Measurements from ENCODE around the gene OPCML. TPM values are rescaled to one million over a fixed set of nuclear protein-coding genes. Genes with fewer than 3 reads are reported as not detected.

OPCML gene
- total and polyA plus RNA-seq, 5 donors, result 0.14 to 2.8 (median 1.1) TPM

DNA sequence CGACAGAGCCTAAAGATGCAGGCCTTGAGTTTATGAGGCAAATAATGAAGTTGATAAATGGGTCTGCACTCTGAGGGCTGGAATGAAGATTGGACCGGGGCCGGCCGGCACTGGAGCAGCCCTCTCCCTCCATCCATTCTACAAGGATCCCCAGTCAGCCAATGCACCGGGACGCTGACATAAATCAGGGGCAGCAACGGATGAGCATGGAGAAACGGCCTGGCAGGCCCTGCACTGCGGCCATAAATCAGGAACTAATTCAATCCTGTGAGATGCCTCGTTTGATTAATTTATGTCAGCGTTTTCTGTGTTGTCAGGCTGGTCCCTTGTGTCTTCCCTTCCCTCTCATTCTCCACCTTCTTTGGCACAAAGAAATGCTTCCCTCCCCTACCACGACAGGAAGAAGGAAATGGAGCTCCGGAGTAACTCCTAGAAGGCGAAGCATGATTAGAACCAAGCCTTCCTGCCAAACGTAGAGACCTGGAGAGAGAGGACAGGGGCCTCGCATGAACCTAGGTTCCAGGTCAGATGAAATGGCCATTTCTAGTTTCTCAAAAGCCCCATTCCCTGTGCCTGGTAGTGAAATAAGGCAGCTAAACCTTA is 358.4 kb downstream of the OPCML start:
- DNase-seq (no peak), ATAC-seq (peak; percentile 50 to 88)
- Histone ChIP-seq H3K9me3 (ENCODE audit: control insufficient read depth, low read length) (no peaks in the 10 kb centered on the region), H3K4me1 (ENCODE audit: control insufficient read depth, insufficient read depth, low read length) (no peaks in the 10 kb centered on the region), H3K4me3 (ENCODE audit: low read length) (no peak overlapping the region), H3K27ac (ENCODE audit: low read length) (no peak overlapping the region), H3K27me3 (ENCODE audit: control insufficient read depth, insufficient read depth) (no peaks in the 10 kb centered on the region)
- intact Hi-C loops (cut with DNase I), result no loop called here
- WGBS, result 62% methylated on average over 16 of the region's 16 CpGs

DNA sequence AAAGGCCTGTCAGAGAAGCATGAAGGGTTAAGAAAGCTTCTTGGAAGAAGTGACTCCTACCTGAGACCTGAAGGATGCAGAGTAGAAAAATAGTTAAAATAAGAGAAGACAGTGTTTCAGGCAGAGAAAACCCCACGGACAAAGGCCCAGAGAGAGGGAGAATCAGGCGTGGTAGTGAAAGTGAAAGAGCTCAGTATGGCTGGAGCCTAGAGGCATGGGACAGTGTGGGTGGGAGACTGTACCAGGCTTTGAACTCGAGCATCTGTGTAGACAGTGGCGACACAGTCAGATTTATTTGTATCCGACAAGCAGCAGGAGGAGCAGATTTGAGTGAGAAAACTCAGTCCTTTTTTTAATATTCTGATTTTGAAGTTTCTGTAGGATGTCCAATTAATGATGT is 360.0 kb downstream of the OPCML start:
- no peak for DNase-seq
- no peak overlapping the region for H3K27ac ChIP-seq (ENCODE audit: low read length)
- no peak overlapping the region for H3K4me3 ChIP-seq (ENCODE audit: low read length)
- WGBS, result 69% methylated on average over 5 of the region's 5 CpGs
- H3K4me1 ChIP-seq (ENCODE audit: control insufficient read depth, insufficient read depth, low read length), result no peaks in the 10 kb centered on the region
- ATAC-seq, result peak in 1 of 2 donors; percentile 53
- H3K27me3 ChIP-seq (ENCODE audit: control insufficient read depth, insufficient read depth), result no peaks in the 10 kb centered on the region
- intact Hi-C loops (cut with DNase I), result no loop called here
- H3K9me3 ChIP-seq (ENCODE audit: control insufficient read depth, low read length), result no peaks in the 10 kb centered on the region

DNA sequence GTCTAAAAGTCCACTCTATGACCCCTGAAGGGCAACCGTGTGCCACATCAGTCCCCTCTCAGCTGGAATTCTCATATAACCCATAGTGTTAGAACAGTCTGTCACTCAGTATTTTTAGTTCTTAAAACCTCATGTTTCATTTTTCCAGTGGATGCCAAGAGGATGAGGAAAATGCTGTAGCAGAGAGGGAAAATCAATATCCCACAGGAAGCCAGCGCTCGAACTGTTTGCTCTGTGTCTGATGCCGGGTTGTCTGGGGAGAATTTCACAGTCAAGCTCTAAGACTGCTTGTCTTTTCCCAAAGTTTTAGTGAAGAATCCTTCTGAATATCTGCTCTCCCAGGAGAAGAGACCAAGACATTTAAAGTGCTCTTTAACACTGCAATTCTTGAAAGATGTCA is 360.9 kb downstream of the OPCML start:
- H3K27ac ChIP-seq (ENCODE audit: low read length), result no peak overlapping the region
- no peaks in the 10 kb centered on the region for H3K9me3 ChIP-seq (ENCODE audit: control insufficient read depth, low read length)
- H3K27me3 ChIP-seq (ENCODE audit: control insufficient read depth, insufficient read depth), result no peaks in the 10 kb centered on the region
- WGBS, result 79% methylated on average over 4 of the region's 4 CpGs
- H3K4me1 ChIP-seq (ENCODE audit: control insufficient read depth, insufficient read depth, low read length), result no peaks in the 10 kb centered on the region
- intact Hi-C loops (cut with DNase I), result no loop called here
- DNase-seq (no peak), ATAC-seq (no peak)
- H3K4me3 ChIP-seq (ENCODE audit: low read length), result no peak overlapping the region

DNA sequence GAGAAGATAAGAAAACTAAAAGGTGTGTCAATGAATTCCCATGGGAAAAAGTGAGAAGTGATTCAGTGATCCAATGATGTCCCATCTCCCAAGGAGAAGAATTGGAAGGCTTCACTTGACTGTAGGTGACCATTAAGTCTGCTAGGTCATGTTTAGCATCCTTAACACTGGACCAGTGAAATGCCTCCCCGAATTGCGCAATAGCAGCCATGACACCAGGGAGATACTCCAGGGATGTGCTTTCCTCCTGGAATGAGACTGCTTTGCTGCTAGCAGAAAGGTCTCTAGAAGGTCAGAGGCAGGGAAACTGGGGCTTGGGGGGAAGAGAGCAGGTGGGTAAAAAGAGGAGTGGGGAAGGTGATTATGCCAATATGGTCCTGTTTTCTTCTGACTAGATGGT is 364.3 kb downstream of the OPCML start:
- intact Hi-C loops (cut with DNase I), result no loop called here
- no peaks in the 10 kb centered on the region for H3K9me3 ChIP-seq (ENCODE audit: control insufficient read depth, low read length)
- no peak overlapping the region for H3K4me3 ChIP-seq (ENCODE audit: low read length)
- ATAC-seq (no peak), DNase-seq (no peak)
- H3K27me3 ChIP-seq (ENCODE audit: control insufficient read depth, insufficient read depth), result no peaks in the 10 kb centered on the region
- WGBS, result 98% methylated on average over 2 of the region's 2 CpGs
- H3K27ac ChIP-seq (ENCODE audit: low read length), result no peak overlapping the region
- H3K4me1 ChIP-seq (ENCODE audit: control insufficient read depth, insufficient read depth, low read length), result no peaks in the 10 kb centered on the region

DNA sequence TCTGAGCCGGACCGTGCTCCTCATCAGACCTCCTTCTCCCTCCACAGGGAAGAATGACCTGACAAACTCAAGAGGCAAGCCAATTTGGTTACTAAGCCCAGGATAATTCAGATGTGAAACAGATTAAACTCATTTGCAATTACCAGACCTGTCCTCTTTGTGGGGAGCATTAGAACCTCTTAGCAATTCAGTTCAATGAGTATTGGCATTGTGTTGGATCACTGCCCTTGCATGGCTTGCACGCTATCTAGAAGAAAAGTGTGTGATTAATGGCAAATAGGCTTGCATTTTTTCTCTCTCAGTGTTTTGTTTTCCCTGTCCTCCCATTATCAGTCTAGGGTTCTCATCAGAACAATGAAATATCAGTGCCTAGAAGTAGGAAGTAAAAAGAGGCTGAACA is 365.6 kb downstream of the OPCML start:
- H3K27me3 ChIP-seq (ENCODE audit: control insufficient read depth, insufficient read depth), result no peaks in the 10 kb centered on the region
- no peak overlapping the region for H3K27ac ChIP-seq (ENCODE audit: low read length)
- no peak overlapping the region for H3K4me3 ChIP-seq (ENCODE audit: low read length)
- no peaks in the 10 kb centered on the region for H3K4me1 ChIP-seq (ENCODE audit: control insufficient read depth, insufficient read depth, low read length)
- 85% methylated on average over 3 of the region's 3 CpGs for WGBS
- ATAC-seq (no peak), DNase-seq (no peak)
- no peaks in the 10 kb centered on the region for H3K9me3 ChIP-seq (ENCODE audit: control insufficient read depth, low read length)
- intact Hi-C loops (cut with DNase I), result no loop called here

DNA sequence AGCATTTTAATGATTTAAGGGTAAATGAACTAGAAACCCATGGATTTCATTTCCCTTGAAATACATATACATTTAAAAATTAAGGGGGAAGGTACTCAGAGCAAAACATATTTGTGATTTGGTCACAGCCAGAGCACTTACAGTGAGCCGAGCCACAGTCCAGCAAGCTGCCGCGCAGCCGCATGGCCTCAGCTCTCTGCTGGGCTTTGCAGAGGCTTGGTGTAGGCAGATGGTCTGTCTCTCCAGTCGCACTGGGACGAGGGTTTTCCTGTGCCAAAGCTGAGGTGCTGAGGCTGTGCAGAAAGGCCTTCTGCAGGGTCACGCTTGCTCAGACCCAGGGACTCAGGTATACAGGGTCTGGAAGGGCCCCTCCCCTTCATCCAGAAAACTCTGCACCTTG is 367.3 kb downstream of the OPCML start:
- H3K9me3 ChIP-seq (ENCODE audit: control insufficient read depth, low read length), result no peaks in the 10 kb centered on the region
- H3K27ac ChIP-seq (ENCODE audit: low read length), result no peak overlapping the region
- H3K4me3 ChIP-seq (ENCODE audit: low read length), result no peak overlapping the region
- 68% methylated on average over 7 of the region's 7 CpGs for WGBS
- DNase-seq (no peak), ATAC-seq (no peak)
- H3K4me1 ChIP-seq (ENCODE audit: control insufficient read depth, insufficient read depth, low read length), result no peaks in the 10 kb centered on the region
- intact Hi-C loops (cut with DNase I), result loop anchor here in 2 of 4 donors (5.0 kb wide), 1 partner anchor 83 kb away; no protein-coding TSS in a partner anchor
- H3K27me3 ChIP-seq (ENCODE audit: control insufficient read depth, insufficient read depth), result no peaks in the 10 kb centered on the region

DNA sequence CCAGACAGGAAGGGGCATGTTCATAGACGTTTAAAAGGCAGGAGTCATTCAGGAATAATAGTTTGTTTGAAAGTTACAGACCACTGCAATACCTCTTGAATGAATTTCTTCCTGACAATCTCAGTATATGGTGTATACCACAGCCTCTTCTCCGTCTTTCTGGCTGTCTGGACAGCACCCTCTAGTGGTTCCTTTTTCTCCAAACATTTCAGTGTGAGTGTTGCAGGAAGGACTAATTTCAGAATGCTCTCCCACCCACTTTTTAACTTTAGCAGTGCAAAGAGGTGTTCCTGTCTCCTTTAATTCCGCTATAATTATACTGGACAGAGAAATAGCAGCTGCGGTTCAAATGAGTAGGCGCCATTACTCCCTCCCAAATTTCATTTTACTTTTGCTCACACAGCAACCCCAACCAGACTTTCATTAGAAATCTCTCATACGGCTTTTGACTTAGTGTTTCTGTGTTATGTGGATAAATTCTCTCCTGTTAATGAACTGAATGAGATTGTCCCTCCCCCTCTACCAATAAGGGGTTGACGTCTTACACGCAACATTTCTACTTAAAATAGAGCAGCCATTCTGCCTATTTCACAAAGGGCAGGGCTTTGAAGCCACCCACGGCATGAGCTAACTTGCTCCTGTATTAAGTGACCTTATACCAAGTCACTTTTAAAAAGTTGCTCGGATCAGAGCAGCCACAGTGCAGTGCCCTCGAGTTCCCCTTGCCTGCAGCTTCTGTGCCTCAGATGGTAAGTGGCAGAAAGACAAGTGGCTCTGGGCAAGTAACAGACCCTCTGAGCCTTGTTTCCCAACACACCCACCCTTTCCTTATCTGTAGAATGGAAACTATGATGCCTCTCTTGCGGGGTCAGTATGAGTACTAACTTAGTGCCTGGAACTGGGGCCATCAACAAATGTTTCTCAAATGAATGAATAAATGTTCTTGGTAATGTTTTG is 368.6 kb downstream of the OPCML start:
- no peak overlapping the region for H3K27ac ChIP-seq (ENCODE audit: low read length)
- no peaks in the 10 kb centered on the region for H3K4me1 ChIP-seq (ENCODE audit: control insufficient read depth, insufficient read depth, low read length)
- H3K27me3 ChIP-seq (ENCODE audit: control insufficient read depth, insufficient read depth), result no peaks in the 10 kb centered on the region
- no peak overlapping the region for H3K4me3 ChIP-seq (ENCODE audit: low read length)
- DNase-seq (no peak), ATAC-seq (peak; percentile 78 to 90)
- intact Hi-C loops (cut with DNase I), result loop anchor here in 2 of 4 donors (5.0 kb wide), 1 partner anchor 81 kb away; no protein-coding TSS in a partner anchor
- 28% methylated on average over 12 of the region's 12 CpGs for WGBS
- H3K9me3 ChIP-seq (ENCODE audit: control insufficient read depth, low read length), result no peaks in the 10 kb centered on the region

DNA sequence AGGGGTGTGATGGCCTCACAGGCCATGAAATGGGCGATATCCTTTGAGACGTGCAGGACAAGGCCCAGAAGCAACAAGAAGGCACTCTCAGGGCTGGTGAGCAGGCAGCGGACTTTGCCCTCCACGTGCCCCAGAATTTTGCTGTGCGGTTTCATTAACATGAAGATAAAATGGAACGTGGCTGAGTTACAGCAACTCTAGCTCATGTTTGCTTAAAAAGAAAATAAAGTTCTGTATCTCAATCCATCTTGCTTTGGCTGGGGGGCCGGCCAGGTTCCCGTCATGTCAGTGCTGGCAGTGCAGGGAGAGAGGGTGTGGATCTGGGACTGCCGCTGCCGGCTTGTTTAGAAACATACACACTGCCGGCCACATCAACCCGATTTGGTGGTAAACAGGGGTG is 370.1 kb downstream of the OPCML start:
- no peaks in the 10 kb centered on the region for H3K4me1 ChIP-seq (ENCODE audit: control insufficient read depth, insufficient read depth, low read length)
- H3K4me3 ChIP-seq (ENCODE audit: low read length), result no peak overlapping the region
- no peak overlapping the region for H3K27ac ChIP-seq (ENCODE audit: low read length)
- intact Hi-C loops (cut with DNase I), result loop anchor here in 2 of 4 donors (5.0 kb wide), 1 partner anchor 80 kb away; no protein-coding TSS in a partner anchor
- WGBS, result 73% methylated on average over 12 of the region's 12 CpGs
- H3K27me3 ChIP-seq (ENCODE audit: control insufficient read depth, insufficient read depth), result no peaks in the 10 kb centered on the region
- H3K9me3 ChIP-seq (ENCODE audit: control insufficient read depth, low read length), result no peaks in the 10 kb centered on the region
- ATAC-seq (no peak), DNase-seq (peak in 1 of 3 donors; percentile 42)

DNA sequence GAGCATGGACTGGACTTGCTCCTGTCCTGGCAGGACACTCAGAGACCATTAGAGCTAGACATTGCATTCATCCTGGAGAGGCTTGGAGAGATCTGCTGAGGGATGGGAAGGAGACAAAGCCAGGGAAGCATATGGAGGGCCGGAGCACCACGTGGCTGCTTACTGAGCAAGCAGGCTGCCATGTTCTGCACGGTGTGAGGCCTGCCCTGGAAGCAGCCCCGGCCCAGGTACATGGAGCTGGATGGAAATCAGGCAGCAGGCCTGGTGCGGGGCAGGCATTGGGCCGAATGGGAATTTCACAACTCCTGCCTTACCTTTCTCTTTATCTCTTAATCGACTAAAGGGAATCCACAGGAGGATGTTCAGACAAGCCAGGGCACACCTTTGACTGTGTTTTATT is 371.5 kb downstream of the OPCML start:
- H3K4me1 ChIP-seq (ENCODE audit: control insufficient read depth, insufficient read depth, low read length), result no peaks in the 10 kb centered on the region
- no peaks in the 10 kb centered on the region for H3K9me3 ChIP-seq (ENCODE audit: control insufficient read depth, low read length)
- WGBS, result 80% methylated on average over 7 of the region's 7 CpGs
- intact Hi-C loops (cut with DNase I), result loop anchor here in 2 of 4 donors (5.0 kb wide), 1 partner anchor 78 kb away; no protein-coding TSS in a partner anchor
- DNase-seq, result no peak
- ATAC-seq, result no peak
- no peak overlapping the region for H3K27ac ChIP-seq (ENCODE audit: low read length)
- no peak overlapping the region for H3K4me3 ChIP-seq (ENCODE audit: low read length)
- H3K27me3 ChIP-seq (ENCODE audit: control insufficient read depth, insufficient read depth), result no peaks in the 10 kb centered on the region

DNA sequence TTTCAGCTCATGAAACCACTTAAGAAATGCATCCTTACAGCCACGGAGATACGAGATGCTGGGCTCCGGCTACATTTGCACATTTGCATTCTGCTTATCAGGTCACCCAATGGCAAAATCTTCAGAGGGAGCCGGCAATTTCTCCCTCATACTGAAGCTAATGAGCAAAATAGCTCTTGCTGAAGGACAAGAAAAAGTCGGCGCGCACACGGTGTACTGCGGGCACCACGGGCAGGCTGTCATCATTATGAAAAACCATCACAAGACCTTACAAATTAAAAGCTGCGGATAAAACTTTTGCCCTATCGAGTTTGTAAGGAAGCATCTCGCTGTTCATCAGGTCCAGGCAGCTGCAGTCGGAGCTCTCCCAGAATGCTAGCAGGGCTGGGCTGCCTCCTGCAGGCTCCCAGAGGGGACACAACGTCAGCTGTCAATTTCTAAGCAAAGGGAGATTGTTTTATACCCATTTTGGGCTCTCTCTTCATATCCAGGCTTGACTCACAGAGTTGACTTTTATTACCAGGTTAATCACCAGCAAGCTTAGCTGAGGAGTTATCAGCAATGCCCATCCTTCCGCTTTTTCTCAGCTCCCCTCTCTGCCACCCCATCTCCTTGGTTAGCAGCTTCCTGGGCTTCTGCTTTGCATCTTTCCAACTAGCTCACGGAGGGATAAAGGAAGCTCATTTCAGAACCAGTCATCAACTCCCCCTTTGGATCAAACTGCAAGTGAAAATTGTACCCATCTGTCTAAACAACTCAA is 375.1 kb downstream of the OPCML start:
- intact Hi-C loops (cut with DNase I), result loop anchor here in 2 of 4 donors (5.0 kb wide), 1 partner anchor 75 kb away; no protein-coding TSS in a partner anchor

More for the DNA sequence above, 375.1 kb downstream of the OPCML start:
- H3K4me1 ChIP-seq (ENCODE audit: control insufficient read depth, insufficient read depth, low read length), result no peaks in the 10 kb centered on the region
- H3K27ac ChIP-seq (ENCODE audit: low read length), result no peak overlapping the region
- no peak for ATAC-seq
- DNase-seq, result no peak
- no peak overlapping the region for H3K4me3 ChIP-seq (ENCODE audit: low read length)
- H3K9me3 ChIP-seq (ENCODE audit: control insufficient read depth, low read length), result no peaks in the 10 kb centered on the region
- WGBS, result 35% methylated on average over 17 of the region's 17 CpGs
- H3K27me3 ChIP-seq (ENCODE audit: control insufficient read depth, insufficient read depth), result no peaks in the 10 kb centered on the region

Measured in right cardiac atrium (tissue), 5 donors.